ENCODE data around the gene SHROOM3. TPM values are rescaled to one million over a fixed set of nuclear protein-coding genes. Genes with fewer than 3 reads are reported as not detected.

SHROOM3 gene
- total RNA-seq, 1 experiment from 2014 or later: 10.0 TPM

- no peak for DNase-seq (ENCODE audit: low read depth)
Measured at GRCh38 chr4:76569706-76570105, 134.7 kb downstream of the SHROOM3 start.

DNA sequence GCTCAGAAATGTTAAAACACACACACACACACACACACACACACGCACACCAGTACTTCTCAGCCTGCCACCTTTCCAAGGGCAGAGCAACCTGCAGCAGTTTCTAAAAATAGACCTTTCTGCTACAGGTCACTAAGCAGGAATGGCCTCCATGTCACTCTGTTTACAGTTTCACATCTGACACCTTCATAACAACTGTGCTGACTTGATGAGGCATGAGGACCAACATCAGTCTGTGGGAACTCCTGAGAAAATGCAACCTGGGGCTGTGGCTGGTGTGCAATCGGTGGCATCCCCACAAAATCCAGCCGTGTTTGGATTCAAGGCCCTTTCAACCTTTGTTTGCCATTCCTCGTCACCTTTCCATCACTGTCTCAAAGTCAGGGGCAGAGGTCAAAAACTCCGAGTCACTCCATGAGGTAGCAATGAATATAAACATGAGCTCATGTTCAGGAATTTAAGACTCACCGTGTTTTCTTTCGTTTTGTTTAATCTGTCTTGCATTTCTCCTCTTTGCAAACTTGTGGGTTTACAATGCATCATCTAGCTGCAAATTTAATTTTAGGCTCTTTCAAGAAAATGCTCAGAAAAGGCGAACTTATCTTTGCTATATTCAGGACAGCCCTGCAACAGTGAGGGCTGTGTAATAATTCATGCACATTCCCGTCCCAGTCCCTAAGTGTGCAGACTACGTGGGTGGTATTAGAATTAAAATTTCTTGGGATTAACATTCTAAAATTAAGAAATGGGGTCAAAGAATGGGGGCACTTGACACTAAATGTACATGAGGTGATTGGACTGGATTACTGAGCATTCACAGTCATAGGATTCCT is 135.3 kb downstream of the SHROOM3 start:
- DNase-seq (ENCODE audit: low read depth): peak; percentile 51

DNA sequence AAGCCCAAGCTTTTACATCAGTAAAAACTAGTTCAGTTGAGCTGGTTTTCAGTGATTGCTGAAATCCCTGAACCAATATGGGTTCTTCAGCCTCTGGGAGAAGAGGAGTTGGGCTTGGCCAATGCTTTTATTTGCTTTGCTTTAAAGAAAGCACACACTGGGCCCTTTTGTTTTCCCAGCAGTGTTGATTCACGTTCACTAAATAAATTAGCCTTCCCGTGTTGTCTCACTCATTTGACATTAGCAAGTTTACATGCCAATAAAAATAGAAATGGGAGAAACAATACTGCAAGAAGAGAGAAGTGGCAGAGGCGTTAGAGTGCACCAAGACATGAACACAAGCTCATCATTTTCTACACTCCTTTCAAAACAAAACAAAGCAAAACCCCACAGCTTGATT is 136.2 kb downstream of the SHROOM3 start:
- DNase-seq (ENCODE audit: low read depth): no peak

GRCh38 chr4:76572224-76572623 is 137.2 kb downstream of the SHROOM3 start:
- DNase-seq (ENCODE audit: low read depth): no peak

DNA sequence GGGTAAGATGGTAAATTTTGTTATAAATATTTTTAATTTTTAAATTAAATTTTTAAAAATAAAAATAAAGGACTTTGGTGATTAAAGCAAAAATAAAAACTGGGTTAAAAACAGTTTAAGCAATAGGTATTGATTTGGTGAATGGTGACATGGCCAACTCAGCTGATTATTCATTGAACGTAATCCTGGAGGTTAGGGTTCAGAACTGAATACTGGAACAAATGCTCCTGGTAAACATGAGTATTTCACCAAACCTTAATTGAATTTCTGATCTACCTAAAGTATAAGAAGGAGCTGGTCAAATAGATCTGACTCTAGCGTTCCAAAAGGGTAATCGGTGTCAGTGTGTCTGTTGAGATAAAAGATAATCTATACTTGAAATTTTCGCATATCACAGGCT is 141.8 kb downstream of the SHROOM3 start:
- DNase-seq (ENCODE audit: low read depth): no peak

DNA sequence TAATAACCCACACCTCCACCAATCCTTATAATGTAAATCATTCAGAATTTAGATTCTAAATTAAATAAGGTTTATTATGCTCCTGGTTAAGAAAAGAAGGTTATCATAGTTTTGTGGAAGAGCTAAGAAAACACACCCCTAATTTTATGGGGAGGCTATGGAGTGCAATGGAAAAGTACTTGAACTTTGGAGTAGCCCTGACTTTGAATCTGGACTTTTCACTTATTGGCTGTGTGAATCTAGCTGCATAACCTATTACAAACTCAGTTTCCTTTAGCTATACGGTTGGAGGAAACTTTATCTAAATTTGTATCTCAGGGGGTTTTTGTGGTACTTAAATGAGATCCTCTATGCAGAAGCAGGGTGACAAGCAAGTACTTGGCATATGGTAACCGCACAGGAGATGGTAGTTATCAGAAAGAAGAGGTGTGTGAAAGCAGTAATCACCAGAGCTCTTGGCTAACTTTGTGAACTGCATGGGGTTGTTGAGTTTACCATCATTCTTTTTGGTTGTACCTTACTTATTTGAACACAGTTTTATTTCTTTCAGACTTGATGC is 143.1 kb downstream of the SHROOM3 start:
- DNase-seq (ENCODE audit: low read depth): no peak

- DNase-seq (ENCODE audit: low read depth): no peak
Measured at GRCh38 chr4:76579596-76580375, 144.8 kb downstream of the SHROOM3 start.

DNA sequence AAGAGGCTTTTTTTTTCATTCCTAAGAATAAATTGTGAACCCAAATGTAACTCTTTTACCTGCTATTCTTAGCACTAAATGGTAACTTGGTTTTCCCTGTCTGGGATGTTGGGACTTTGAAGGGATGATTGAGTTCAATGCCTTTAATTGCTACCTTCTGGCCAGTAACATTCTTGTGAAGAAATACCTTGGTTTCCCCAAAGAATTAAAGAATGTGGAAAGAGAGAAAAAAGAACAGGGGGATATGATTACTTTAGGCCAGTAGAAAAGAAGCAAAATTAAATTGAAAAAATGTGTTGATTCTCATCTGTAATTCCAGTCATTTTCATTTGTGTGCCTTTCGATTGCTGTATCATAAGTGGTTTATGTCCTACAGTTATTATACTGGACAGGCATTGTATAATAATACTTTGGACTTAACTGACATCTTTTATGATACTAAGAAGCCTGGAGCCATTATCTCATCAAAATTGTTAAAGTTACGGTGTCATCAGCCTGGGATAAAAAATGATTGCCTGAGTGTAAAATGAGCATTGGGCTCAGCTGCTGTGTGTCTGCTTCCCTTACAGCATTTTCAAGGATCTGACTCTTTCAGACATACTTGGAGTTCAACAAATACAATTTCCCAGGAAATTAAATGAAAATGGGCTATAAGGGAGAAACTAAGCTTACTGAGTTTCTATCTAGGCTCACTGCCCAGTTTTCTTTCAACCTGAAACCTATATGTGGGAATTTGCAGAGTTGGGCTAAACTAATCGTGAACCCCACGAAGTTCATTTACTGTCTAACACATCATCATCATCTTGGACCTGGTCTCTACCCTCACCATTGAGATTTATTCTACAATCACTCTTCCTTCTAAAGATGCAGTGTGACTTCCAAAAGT is 146.3 kb downstream of the SHROOM3 start:
- DNase-seq (ENCODE audit: low read depth): no peak

DNA sequence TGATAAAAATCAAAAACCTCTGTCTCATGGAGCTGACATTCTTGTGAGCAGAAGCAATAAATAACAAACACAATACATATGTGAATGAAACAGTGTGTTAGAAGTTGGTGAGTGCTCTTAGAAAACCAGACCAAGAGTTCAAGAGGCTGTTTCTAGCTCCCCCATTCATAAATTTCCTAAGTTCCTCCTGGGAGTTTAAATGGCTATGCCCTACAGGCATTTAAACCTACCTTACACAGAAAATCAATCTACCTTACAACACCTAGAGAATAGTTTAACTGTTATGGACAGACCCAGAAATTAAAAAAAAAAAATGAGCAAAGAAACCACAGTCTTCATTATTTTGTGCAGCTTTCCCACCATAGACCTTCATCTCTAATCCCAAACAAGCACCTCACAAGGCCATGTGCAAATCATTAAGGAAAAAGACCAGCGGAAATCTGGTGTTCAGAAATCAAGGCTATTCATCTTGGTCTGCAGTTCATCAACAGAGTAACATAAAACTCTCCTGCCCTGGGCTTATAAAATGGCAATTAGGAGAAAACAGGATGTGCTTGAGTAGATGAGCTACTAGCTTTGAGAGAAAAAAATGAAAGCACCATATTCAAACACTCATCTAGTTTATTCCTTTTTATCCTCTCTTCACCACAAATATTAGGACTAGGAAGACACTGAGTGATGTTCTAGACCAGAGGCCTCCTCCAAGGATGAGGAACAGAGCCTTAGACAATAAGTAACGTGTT is 147.2 kb downstream of the SHROOM3 start:
- DNase-seq (ENCODE audit: low read depth): no peak

DNA sequence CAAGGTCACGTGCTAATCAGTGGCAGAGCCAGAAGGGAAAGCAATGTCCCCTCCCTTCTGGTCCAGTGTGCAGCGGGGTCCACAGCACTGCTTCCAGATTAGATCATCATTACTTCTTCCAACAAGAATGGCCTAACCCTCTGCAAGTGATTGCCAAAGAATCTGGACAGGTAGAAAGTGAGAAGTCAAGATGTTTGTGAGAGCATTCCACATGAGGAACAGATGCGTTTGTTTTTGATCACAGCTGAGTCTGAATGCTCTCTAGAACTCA is 147.7 kb downstream of the SHROOM3 start:
- DNase-seq (ENCODE audit: low read depth): no peak

DNA sequence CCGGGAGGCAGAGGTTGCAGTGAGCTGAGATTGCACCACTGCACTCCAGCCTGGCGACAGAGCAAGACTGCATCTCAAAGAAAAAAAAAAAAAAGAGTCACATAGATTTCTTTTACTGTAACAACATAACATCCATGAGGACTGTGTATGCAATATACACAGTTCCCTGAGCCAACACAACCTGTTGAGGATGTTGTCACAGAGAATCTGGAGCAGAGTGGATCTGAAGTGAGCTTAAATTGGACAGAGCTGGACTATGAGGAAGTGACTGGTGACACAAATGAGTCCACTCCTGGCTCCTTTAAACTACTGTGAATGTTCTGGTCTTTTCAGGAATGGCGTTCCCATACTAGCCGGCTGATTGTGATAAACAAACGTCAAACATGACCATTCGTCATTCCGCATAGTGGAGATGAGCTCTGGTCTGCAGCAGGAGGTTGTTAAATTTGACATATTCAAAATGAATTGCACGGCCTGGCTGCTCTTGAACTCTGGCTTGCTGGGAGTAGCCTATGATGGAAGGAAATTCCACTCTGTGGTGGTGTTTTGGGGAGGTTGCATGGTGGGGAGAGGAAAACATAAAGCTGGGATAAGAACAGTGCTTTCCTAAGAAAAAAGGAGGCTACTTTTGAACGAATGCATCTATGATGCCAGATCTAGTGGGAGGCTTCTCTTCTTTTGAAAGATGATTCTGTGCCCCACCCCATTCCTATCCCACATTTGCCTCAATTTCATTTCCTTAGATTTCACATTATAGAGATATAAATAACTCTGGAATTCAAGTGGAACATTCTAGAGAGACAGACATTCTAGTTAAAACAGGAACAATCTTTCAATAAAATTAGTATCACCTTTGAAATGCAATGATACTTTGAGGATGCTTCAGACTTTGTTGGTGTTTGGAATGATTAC is 149.5 kb downstream of the SHROOM3 start:
- no peak for DNase-seq (ENCODE audit: low read depth)

DNA sequence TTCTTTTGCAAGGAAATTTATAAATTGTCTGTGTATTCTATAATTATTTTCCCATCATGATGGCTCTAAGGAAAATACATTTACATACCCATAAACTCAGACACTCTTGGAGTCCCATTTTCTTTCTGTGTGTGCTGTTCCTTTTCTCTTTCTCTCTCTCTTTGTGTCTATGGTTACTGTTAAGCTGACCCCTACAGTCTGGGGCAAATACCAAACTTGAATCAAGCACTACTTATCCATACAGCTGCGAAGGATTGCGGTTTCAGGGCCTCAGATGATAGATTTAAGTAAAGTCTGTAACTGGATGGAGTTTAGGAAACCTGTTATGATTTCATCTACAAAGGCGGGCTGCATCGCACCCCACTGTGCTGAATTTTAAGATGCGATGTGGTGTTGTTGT is 150.2 kb downstream of the SHROOM3 start:
- DNase-seq (ENCODE audit: low read depth): no peak

GRCh38 chr4:76585897-76586360 is 150.9 kb downstream of the SHROOM3 start:
- DNase-seq (ENCODE audit: low read depth): no peak

- no peak for DNase-seq (ENCODE audit: low read depth)
Measured at GRCh38 chr4:76588274-76588673, 153.2 kb downstream of the SHROOM3 start.

GRCh38 chr4:76589402-76589801 is 154.4 kb downstream of the SHROOM3 start:
- DNase-seq (ENCODE audit: low read depth): peak; percentile 57

DNA sequence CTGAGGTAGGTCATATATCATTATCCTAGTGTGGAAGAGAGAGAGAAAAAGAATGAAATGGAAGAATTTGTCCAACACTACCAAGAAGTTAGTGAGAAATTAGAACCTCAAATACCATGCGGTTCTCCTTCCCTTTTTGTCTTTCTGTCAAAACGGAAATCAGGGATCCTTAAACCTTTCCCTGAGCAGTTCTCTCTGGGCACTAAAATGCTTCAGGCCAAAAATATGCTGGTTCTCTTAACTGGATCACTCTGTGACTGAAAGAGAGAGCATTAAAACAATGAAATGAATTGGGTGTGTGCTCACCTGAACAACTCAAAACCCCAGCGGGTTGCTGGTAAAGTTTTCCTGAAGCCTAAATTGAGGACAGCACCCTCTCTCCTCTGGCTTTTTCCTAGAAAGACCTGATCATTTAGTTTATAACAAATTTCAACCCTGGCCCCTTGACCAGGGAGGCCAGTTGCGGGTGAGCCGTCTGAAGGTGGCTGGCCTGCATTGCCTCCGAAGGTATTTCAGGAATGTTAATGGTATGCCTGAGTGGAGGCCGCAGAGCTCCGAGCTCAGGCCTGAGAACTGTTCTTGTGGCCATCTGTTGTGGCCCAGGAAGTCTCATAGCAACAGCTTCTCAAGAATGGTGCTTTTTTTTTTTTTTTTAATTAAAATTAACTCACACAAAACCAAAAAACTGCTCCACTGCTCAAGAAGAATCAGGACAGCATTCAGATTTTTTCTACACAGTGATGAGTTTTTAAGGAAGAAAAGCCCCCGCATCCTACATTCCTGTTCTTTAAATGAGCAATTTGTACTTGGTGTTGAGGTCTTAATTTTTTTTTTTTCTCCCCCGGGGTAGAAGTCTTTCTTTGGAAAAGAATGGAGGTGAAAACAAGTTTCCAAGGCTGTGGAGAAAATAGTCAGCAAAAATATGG is 155.1 kb downstream of the SHROOM3 start:
- DNase-seq (ENCODE audit: low read depth): peak; percentile 95

DNA sequence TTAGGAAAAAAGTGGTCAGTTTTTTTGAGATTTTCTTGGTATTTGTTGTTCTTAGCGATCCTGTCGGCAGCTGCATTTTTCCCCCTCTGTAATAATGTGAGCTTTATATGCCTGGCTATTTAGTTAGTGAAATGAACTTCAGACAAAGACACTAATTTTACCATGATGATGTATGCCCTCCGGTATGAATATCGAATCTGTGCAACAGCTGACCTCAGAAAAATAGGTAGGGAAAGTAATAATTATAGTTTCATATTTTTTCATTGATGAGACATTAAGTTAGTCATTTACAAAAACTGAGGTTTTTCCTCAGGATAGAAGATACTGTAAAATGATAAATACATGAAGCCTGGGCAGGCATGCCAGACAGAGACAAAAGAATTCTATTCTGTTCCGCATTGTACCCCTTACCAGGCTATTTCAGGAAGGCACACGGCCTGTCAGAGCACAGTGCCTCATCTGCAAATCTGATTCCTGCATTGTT is 155.8 kb downstream of the SHROOM3 start:
- DNase-seq (ENCODE audit: low read depth): no peak

DNA sequence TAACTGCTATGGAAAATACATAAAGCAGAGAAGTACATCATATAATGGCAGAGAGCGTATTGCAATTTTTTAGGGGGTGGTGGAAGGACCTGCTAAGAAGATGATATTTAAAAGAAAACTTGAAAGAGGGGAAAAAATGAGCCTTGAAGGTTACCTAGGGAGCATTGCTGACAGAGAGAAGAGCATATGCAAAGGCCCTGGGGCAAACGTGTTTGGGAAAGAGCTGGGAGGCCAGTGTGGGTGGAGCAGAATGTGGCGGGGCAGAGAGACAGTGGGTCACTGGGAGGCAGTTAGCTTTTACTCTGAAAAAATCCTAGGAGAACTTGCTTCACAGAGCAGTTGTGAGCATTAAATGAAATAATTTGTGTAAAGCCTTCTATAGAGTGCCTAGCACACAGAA is 157.0 kb downstream of the SHROOM3 start:
- DNase-seq (ENCODE audit: low read depth): no peak

GRCh38 chr4:76592460-76592859 is 157.4 kb downstream of the SHROOM3 start:
- DNase-seq (ENCODE audit: low read depth): no peak

All from RPMI7951 (cell line).